ENCODE data around the gene PTPRH.

- TF ChIP-seq CTCF (IDR thresholded peaks at IDR 0.05): no peak
- TF ChIP-seq POLR2A (IDR thresholded peaks at IDR 0.05): no peak
These were observed 47.5 kb upstream of the PTPRH start for GRCh38 chr19:55256562-55257460.

Measured in lower leg skin (tissue), 3 donors.